Renal pelvis (tissue), 4 donors: ENCODE results near the gene DNAJA4. TPM values are rescaled to one million over a fixed set of nuclear protein-coding genes. Genes with fewer than 3 reads are reported as not detected.

Experiments used
- DNase-seq: peaks from one replicate; pipeline ENCODE4 v3.0.0-alpha.2; 2013
- polyA plus RNA-seq, 3 donors: library from polyadenylated mRNA; unstranded; fragments of 120-200 nt; gene quantifications; one replicate each; pipeline ENCODE4 v1.2.1, GENCODE V29; 2013; ENCODE audit not compliant: insufficient read length in 3 of 3

Gene DNAJA4
- polyA plus RNA-seq, 3 donors = 22.4 to 32.2 (median 29.4) TPM

GRCh38 chr15:78274994-78275393 is 10.6 kb downstream of the DNAJA4 start:
- DNase-seq = no peak

- no peak for DNase-seq
Measured at GRCh38 chr15:78276064-78276943, 11.9 kb downstream of the DNAJA4 start.

GRCh38 chr15:78280319-78281072 is 16.1 kb downstream of the DNAJA4 start:
- no peak for DNase-seq

- no peak for DNase-seq
Measured at GRCh38 chr15:78282324-78282723, 18.0 kb downstream of the DNAJA4 start.

- DNase-seq = no peak
Measured at GRCh38 chr15:78284758-78285157, 20.4 kb downstream of the DNAJA4 start.

- no peak for DNase-seq
Measured at GRCh38 chr15:78290222-78290621, 25.9 kb downstream of the DNAJA4 start.

- DNase-seq = no peak
Measured at GRCh38 chr15:78291052-78291451, 26.7 kb downstream of the DNAJA4 start.

GRCh38 chr15:78291698-78292097 is 27.3 kb downstream of the DNAJA4 start:
- no peak for DNase-seq

- no peak for DNase-seq
Measured at GRCh38 chr15:78292219-78292618, 27.9 kb downstream of the DNAJA4 start.

- DNase-seq = peak; percentile 94
Measured at GRCh38 chr15:78299101-78299930, 35.0 kb downstream of the DNAJA4 start, which contains the start of gene SKIC8. TSS of gene SKIC8 (minus strand) at chr15:78299609. CDS start at chr15:78295686, 3,923 bp downstream.

GRCh38 chr15:78301326-78301725 is 37.0 kb downstream of the DNAJA4 start:
- no peak for DNase-seq

- DNase-seq = no peak
Measured at GRCh38 chr15:78301828-78302227, 37.5 kb downstream of the DNAJA4 start.

- DNase-seq = no peak
Measured at GRCh38 chr15:78302579-78303312, 38.4 kb downstream of the DNAJA4 start.

- no peak for DNase-seq
Measured at GRCh38 chr15:78304216-78305066, 40.1 kb downstream of the DNAJA4 start.

- DNase-seq = no peak
Measured at GRCh38 chr15:78306176-78306774, 41.9 kb downstream of the DNAJA4 start.

- no peak for DNase-seq
Measured at GRCh38 chr15:78307976-78308375, 43.6 kb downstream of the DNAJA4 start.

- DNase-seq = peak; percentile 69
Measured at GRCh38 chr15:78308422-78309032, 44.2 kb downstream of the DNAJA4 start.

- no peak for DNase-seq
Measured at GRCh38 chr15:78311292-78311691, 46.9 kb downstream of the DNAJA4 start.

- DNase-seq = no peak
Measured at GRCh38 chr15:78312536-78312935, 48.2 kb downstream of the DNAJA4 start.
